K562 (cell line): ENCODE measurements around the gene TFRC. TPM values are rescaled to one million over a fixed set of nuclear protein-coding genes. Genes with fewer than 3 reads are reported as not detected.

Experiments
- EP300 ChIP-seq: IDR thresholded peaks from 2 replicates; pipeline ENCODE4 v1.6.1; 2012; ENCODE audit warnings: low read length, improper control_type of control experiment
- ILK ChIP-seq: fragments of 450-650 bp; IDR thresholded peaks from 2 replicates; pipeline ENCODE4 v1.6.1; 2016; ENCODE audit warnings: missing genetic modification characterization, low read depth, mild to moderate bottlenecking, missing compliant biosample characterization, moderate library complexity, borderline replicate concordance
- JUNB ChIP-seq: fragments of 450-650 bp; formaldehyde crosslinking; conservative IDR thresholded peaks from 2 replicates; pipeline ENCODE4 v1.4.0; 2020; ENCODE audit warnings: mild to moderate bottlenecking
- POU5F1 ChIP-seq: fragments of 150-350 bp; IDR thresholded peaks from 2 replicates; pipeline ENCODE4 v1.6.1; 2014; ENCODE audit warnings: borderline replicate concordance, low read length, low read depth, mild to moderate bottlenecking; ENCODE audit not compliant: partially characterized antibody
- RB1 ChIP-seq: fragments of 450-650 bp; IDR thresholded peaks from 2 replicates; pipeline ENCODE4 v1.6.1; 2017; ENCODE audit warnings: low read depth, mild to moderate bottlenecking
- STAT5A ChIP-seq: IDR thresholded peaks from 2 replicates; pipeline ENCODE4 v1.6.1; 2012; ENCODE audit warnings: low read length, inconsistent platforms, borderline replicate concordance
- TCFL5 ChIP-seq: fragments of 250-450 bp; sonication (Bioruptor Pico); conservative IDR thresholded peaks from 2 replicates; pipeline ENCODE4 v1.6.1; 2021; ENCODE audit warnings: mild to moderate bottlenecking, moderate library complexity, matching md5 sums
- ZNF561 ChIP-seq: fragments of 450-650 bp; formaldehyde crosslinking; conservative IDR thresholded peaks from 2 replicates; pipeline ENCODE4 v1.4.0; 2020; ENCODE audit warnings: mild to moderate bottlenecking, moderate library complexity
- polyA plus RNA-seq, 8 experiments: library from polyadenylated mRNA; depleted of rRNA in 4 of 8; stranded (reverse) in 5 of 8; unstranded in 3 of 8; fragments of >200 nt; fragmentation: Nextera tagmentation in 2 of 8; fragmentation: Illumina TruSeq in 1 of 8; extraction: Ambion mirVana in 2 of 8; extraction: Trizol in 1 of 8; gene quantifications; 2 replicates each; pipeline versions ENCODE4 v1.2.1 to v1.2.3, GENCODE V29; 2011 to 2014; ENCODE audit warnings: inconsistent platforms in 1 of 8, missing spikeins in 1 of 8
- total RNA-seq, 7 experiments: library from RNA; depleted of rRNA in 6 of 7; stranded (reverse); fragments of >200 nt in 6 of 7; fragmentation: Illumina TruSeq in 2 of 7; extraction: Trizol in 2 of 7; gene quantifications; 2 replicates each; pipeline versions ENCODE4 v1.2.1 to v1.2.3, GENCODE V29; 2011 to 2021; ENCODE audit warnings: low replicate concordance in 1 of 7
- TF ChIP-seq, protein P1 (sequence below): fragments of 250-450 bp; sonication (Bioruptor Pico); IDR thresholded peaks from 2 replicates; pipeline ENCODE4 v1.9.0; 2021; ENCODE audit warnings: mild to moderate bottlenecking, inconsistent platforms
- TF ChIP-seq, protein P2 (sequence below): fragments of 250-450 bp; sonication (Bioruptor Pico); IDR thresholded peaks from 2 replicates; pipeline ENCODE4 v1.5.0; 2021; ENCODE audit warnings: mild to moderate bottlenecking, borderline replicate concordance
- TF ChIP-seq, protein P3 (sequence below): fragments of 250-450 bp; sonication (Bioruptor Pico); IDR thresholded peaks from 2 replicates; pipeline ENCODE4 v1.4.0; 2020; ENCODE audit warnings: mild to moderate bottlenecking, moderate library complexity
- TF ChIP-seq, protein P4 (sequence below): fragments of 250-450 bp; sonication (Bioruptor Pico); IDR thresholded peaks from 2 replicates; pipeline ENCODE4 v1.4.0; 2020; ENCODE audit warnings: mild to moderate bottlenecking, moderate library complexity, borderline replicate concordance
- TF ChIP-seq, protein P5 (sequence below), 2 experiments: IDR thresholded peaks; 2 replicates each; pipeline ENCODE4 v1.6.1; 2011; ENCODE audit warnings: borderline replicate concordance in 1 of 2, control low read depth in 1 of 2, low read depth in 1 of 2, low read length in 1 of 2, mild to moderate bottlenecking in 1 of 2, mixed read lengths in 1 of 2, moderate library complexity in 1 of 2; ENCODE audit not compliant: insufficient read depth in 1 of 2, insufficient read length in 1 of 2, poor library complexity in 1 of 2, severe bottlenecking in 1 of 2; ENCODE audit errors: extremely low read depth in 1 of 2

The TFRC gene
- total and polyA plus RNA-seq, 9 of the 15 experiments (the other 6 are each of a cell fraction or from before 2014, with no cell fraction given): 149 to 679 (median 332) TPM

DNA sequence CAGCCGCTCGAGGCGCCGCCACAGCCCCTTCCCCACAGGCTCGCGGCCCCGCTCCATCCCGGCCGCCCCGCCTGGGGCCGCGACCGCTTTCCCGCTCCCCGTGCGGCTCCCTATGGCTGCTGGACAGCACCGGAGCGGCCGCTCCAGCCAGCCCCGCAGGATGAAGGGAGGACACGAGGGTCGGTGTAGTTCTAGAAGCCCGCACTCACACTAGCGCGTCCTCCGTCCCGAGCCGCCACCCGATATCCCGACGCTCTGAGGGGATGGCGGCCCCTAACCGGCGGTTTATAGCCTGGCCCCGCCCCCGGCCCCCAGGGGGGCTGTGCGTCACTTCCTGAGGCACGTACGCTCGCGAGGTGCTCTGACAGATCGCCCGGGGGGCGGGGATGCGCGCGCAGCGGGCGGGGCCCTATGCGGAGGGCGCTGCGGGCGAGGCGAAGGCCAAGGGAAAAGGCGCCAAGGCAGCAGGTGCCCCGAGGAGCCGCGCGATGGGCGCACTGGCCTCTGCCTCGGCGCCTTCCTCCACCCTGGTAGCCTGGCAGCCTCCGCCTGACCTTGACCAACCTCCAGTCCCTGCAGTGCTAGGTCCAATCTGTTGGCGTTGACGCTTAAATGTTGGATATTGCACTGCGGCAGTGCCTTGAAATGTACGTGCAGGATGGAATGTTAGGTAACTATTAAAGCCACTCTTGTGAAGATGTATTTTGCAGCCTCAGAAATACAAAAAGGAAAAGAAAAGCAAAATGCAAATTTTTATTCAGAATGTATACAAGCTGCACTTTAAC lies at the start of gene TFRC (continued):
- TF ChIP-seq, protein P1, sequence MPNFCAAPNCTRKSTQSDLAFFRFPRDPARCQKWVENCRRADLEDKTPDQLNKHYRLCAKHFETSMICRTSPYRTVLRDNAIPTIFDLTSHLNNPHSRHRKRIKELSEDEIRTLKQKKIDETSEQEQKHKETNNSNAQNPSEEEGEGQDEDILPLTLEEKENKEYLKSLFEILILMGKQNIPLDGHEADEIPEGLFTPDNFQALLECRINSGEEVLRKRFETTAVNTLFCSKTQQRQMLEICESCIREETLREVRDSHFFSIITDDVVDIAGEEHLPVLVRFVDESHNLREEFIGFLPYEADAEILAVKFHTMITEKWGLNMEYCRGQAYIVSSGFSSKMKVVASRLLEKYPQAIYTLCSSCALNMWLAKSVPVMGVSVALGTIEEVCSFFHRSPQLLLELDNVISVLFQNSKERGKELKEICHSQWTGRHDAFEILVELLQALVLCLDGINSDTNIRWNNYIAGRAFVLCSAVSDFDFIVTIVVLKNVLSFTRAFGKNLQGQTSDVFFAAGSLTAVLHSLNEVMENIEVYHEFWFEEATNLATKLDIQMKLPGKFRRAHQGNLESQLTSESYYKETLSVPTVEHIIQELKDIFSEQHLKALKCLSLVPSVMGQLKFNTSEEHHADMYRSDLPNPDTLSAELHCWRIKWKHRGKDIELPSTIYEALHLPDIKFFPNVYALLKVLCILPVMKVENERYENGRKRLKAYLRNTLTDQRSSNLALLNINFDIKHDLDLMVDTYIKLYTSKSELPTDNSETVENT: peak; percentile 97
- TF ChIP-seq, protein P2, sequence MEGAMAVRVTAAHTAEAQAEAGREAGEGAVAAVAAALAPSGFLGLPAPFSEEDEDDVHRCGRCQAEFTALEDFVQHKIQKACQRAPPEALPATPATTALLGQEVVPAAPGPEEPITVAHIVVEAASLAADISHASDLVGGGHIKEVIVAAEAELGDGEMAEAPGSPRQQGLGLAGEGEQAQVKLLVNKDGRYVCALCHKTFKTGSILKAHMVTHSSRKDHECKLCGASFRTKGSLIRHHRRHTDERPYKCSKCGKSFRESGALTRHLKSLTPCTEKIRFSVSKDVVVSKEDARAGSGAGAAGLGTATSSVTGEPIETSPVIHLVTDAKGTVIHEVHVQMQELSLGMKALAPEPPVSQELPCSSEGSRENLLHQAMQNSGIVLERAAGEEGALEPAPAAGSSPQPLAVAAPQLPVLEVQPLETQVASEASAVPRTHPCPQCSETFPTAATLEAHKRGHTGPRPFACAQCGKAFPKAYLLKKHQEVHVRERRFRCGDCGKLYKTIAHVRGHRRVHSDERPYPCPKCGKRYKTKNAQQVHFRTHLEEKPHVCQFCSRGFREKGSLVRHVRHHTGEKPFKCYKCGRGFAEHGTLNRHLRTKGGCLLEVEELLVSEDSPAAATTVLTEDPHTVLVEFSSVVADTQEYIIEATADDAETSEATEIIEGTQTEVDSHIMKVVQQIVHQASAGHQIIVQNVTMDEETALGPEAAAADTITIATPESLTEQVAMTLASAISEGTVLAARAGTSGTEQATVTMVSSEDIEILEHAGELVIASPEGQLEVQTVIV (CRISPR knock-in tag): no peak
- TF ChIP-seq ILK (tag) (no peak), EP300 (peak; percentile 59), STAT5A (no peak), JUNB (no peak), TCFL5 (no peak), ZNF561 (CRISPR knock-in tag) (no peak), POU5F1 (no peak), RB1 (peak; percentile 92)
- TF ChIP-seq, protein P3, sequence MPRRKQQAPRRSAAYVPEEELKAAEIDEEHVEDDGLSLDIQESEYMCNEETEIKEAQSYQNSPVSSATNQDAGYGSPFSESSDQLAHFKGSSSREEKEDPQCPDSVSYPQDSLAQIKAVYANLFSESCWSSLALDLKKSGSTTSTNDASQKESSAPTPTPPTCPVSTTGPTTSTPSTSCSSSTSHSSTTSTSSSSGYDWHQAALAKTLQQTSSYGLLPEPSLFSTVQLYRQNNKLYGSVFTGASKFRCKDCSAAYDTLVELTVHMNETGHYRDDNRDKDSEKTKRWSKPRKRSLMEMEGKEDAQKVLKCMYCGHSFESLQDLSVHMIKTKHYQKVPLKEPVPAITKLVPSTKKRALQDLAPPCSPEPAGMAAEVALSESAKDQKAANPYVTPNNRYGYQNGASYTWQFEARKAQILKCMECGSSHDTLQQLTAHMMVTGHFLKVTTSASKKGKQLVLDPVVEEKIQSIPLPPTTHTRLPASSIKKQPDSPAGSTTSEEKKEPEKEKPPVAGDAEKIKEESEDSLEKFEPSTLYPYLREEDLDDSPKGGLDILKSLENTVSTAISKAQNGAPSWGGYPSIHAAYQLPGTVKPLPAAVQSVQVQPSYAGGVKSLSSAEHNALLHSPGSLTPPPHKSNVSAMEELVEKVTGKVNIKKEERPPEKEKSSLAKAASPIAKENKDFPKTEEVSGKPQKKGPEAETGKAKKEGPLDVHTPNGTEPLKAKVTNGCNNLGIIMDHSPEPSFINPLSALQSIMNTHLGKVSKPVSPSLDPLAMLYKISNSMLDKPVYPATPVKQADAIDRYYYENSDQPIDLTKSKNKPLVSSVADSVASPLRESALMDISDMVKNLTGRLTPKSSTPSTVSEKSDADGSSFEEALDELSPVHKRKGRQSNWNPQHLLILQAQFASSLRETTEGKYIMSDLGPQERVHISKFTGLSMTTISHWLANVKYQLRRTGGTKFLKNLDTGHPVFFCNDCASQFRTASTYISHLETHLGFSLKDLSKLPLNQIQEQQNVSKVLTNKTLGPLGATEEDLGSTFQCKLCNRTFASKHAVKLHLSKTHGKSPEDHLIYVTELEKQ: no peak
- TF ChIP-seq, protein P4, sequence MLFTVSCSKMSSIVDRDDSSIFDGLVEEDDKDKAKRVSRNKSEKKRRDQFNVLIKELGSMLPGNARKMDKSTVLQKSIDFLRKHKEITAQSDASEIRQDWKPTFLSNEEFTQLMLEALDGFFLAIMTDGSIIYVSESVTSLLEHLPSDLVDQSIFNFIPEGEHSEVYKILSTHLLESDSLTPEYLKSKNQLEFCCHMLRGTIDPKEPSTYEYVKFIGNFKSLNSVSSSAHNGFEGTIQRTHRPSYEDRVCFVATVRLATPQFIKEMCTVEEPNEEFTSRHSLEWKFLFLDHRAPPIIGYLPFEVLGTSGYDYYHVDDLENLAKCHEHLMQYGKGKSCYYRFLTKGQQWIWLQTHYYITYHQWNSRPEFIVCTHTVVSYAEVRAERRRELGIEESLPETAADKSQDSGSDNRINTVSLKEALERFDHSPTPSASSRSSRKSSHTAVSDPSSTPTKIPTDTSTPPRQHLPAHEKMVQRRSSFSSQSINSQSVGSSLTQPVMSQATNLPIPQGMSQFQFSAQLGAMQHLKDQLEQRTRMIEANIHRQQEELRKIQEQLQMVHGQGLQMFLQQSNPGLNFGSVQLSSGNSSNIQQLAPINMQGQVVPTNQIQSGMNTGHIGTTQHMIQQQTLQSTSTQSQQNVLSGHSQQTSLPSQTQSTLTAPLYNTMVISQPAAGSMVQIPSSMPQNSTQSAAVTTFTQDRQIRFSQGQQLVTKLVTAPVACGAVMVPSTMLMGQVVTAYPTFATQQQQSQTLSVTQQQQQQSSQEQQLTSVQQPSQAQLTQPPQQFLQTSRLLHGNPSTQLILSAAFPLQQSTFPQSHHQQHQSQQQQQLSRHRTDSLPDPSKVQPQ (CRISPR knock-in tag): no peak
- TF ChIP-seq, protein P5, sequence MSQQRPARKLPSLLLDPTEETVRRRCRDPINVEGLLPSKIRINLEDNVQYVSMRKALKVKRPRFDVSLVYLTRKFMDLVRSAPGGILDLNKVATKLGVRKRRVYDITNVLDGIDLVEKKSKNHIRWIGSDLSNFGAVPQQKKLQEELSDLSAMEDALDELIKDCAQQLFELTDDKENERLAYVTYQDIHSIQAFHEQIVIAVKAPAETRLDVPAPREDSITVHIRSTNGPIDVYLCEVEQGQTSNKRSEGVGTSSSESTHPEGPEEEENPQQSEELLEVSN (IDR thresholded peaks at IDR 0.05; ENCODE audit: borderline replicate concordance in 1 of 2, extremely low read depth in 1 of 2, insufficient read depth in 1 of 2, insufficient read length in 1 of 2, low read depth in 1 of 2, low read length in 1 of 2, poor library complexity in 1 of 2, severe bottlenecking in 1 of 2): peak; percentile 92 to 94
